GM12878 (cell line): Measurements from ENCODE around the gene ASCC2.

Experiments used
- CBX5 ChIP-seq: sonication (generic); IDR thresholded peaks from 2 replicates; pipeline ENCODE4 v1.6.1; 2016; ENCODE audit warnings: low read depth, moderate library complexity, mild to moderate bottlenecking, inconsistent platforms
- CEBPB ChIP-seq, 2 experiments: fragments of 150-350 bp in 1 of 2; IDR thresholded peaks; 2 replicates each; pipeline ENCODE4 v1.6.1; 2012 to 2014; ENCODE audit warnings: low read depth in 2 of 2, low read length in 2 of 2, borderline replicate concordance in 1 of 2, inconsistent platforms in 1 of 2
- ETV6 ChIP-seq, 2 experiments: fragments of 450-650 bp in 1 of 2; IDR thresholded peaks in 1 of 2; conservative IDR thresholded peaks in 1 of 2; 2 replicates each; pipeline ENCODE4 v1.6.1; 2014; ENCODE audit warnings: antibody characterized with exemption in 1 of 2, borderline replicate concordance in 1 of 2, low read depth in 1 of 2, mild to moderate bottlenecking in 1 of 2, moderate library complexity in 1 of 2
- EZH2 ChIP-seq: IDR thresholded peaks from 2 replicates; pipeline ENCODE4 v1.6.1; 2012; ENCODE audit warnings: low read depth, mild to moderate bottlenecking, control low read depth, inconsistent platforms, low read length, borderline replicate concordance; ENCODE audit not compliant: control insufficient read depth
- FOS ChIP-seq: IDR thresholded peaks from 3 replicates; pipeline ENCODE4 v1.6.1; 2011; ENCODE audit warnings: borderline replicate concordance; ENCODE audit not compliant: insufficient read length; ENCODE audit errors: extremely low read depth
- GABPA ChIP-seq: IDR thresholded peaks from 2 replicates; pipeline ENCODE4 v1.6.1; 2014; ENCODE audit warnings: antibody characterized with exemption, low read depth, mild to moderate bottlenecking, inconsistent platforms
- HDAC6 ChIP-seq: fragments of 200-600 bp; sonication (generic); IDR thresholded peaks from one replicate; pipeline ENCODE4 v1.8.0; 2017; ENCODE audit warnings: antibody characterized with exemption; ENCODE audit not compliant: unreplicated experiment
- POLR2A ChIP-seq: IDR thresholded peaks from 2 replicates; pipeline ENCODE4 v1.6.1; 2011; ENCODE audit warnings: low read depth, mild to moderate bottlenecking, low read length
- SIX5 ChIP-seq: IDR thresholded peaks from 2 replicates; pipeline ENCODE4 v1.6.1; 2011; ENCODE audit warnings: mild to moderate bottlenecking, low read depth, low read length, moderate library complexity; ENCODE audit not compliant: severe bottlenecking
- SP1 ChIP-seq: IDR thresholded peaks from one replicate; pipeline ENCODE4 v1.6.1; 2011; ENCODE audit warnings: low read depth, low read length
- TAF1 ChIP-seq: IDR thresholded peaks from 2 replicates; pipeline ENCODE4 v1.6.1; 2011; ENCODE audit warnings: mild to moderate bottlenecking, low read depth, low read length, borderline replicate concordance
- ZNF274 ChIP-seq: IDR thresholded peaks from one replicate; pipeline ENCODE4 v1.8.0; 2011; ENCODE audit not compliant: insufficient read length, insufficient read depth
- TF ChIP-seq, protein P1 (sequence below), 3 experiments: IDR thresholded peaks in 2 of 3; conservative IDR thresholded peaks in 1 of 3; 2 replicates each; pipeline ENCODE4 v1.5.1; 2011; ENCODE audit warnings: low read depth in 3 of 3, low read length in 3 of 3, mild to moderate bottlenecking in 3 of 3, control low read depth in 2 of 3, moderate library complexity in 2 of 3, inconsistent platforms in 1 of 3, mixed read lengths in 1 of 3; ENCODE audit not compliant: control insufficient read depth in 2 of 3, insufficient read depth in 1 of 3; ENCODE audit errors: extremely low read depth in 1 of 3
- TF ChIP-seq, protein P2 (sequence below): IDR thresholded peaks from 2 replicates; pipeline ENCODE4 v1.6.1; 2012; ENCODE audit warnings: mild to moderate bottlenecking, low read depth, low read length

- TF ChIP-seq SIX5 = no peak
- no peak for TF ChIP-seq FOS
- no peak for TF ChIP-seq HDAC6
- TF ChIP-seq CBX5 = no peak
- TF ChIP-seq POLR2A = no peak
- TF ChIP-seq SP1 = no peak
- TF ChIP-seq TAF1 = no peak
- TF ChIP-seq, protein P1, sequence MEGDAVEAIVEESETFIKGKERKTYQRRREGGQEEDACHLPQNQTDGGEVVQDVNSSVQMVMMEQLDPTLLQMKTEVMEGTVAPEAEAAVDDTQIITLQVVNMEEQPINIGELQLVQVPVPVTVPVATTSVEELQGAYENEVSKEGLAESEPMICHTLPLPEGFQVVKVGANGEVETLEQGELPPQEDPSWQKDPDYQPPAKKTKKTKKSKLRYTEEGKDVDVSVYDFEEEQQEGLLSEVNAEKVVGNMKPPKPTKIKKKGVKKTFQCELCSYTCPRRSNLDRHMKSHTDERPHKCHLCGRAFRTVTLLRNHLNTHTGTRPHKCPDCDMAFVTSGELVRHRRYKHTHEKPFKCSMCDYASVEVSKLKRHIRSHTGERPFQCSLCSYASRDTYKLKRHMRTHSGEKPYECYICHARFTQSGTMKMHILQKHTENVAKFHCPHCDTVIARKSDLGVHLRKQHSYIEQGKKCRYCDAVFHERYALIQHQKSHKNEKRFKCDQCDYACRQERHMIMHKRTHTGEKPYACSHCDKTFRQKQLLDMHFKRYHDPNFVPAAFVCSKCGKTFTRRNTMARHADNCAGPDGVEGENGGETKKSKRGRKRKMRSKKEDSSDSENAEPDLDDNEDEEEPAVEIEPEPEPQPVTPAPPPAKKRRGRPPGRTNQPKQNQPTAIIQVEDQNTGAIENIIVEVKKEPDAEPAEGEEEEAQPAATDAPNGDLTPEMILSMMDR (IDR thresholded peaks at IDR 0.05 in 2 of 3, conservative IDR thresholded peaks at IDR 0.05 in 1 of 3; ENCODE audit: control insufficient read depth in 2 of 3, extremely low read depth in 1 of 3, insufficient read depth in 1 of 3, low read depth in 3 of 3, low read length in 3 of 3) = no peak
- TF ChIP-seq, protein P2, sequence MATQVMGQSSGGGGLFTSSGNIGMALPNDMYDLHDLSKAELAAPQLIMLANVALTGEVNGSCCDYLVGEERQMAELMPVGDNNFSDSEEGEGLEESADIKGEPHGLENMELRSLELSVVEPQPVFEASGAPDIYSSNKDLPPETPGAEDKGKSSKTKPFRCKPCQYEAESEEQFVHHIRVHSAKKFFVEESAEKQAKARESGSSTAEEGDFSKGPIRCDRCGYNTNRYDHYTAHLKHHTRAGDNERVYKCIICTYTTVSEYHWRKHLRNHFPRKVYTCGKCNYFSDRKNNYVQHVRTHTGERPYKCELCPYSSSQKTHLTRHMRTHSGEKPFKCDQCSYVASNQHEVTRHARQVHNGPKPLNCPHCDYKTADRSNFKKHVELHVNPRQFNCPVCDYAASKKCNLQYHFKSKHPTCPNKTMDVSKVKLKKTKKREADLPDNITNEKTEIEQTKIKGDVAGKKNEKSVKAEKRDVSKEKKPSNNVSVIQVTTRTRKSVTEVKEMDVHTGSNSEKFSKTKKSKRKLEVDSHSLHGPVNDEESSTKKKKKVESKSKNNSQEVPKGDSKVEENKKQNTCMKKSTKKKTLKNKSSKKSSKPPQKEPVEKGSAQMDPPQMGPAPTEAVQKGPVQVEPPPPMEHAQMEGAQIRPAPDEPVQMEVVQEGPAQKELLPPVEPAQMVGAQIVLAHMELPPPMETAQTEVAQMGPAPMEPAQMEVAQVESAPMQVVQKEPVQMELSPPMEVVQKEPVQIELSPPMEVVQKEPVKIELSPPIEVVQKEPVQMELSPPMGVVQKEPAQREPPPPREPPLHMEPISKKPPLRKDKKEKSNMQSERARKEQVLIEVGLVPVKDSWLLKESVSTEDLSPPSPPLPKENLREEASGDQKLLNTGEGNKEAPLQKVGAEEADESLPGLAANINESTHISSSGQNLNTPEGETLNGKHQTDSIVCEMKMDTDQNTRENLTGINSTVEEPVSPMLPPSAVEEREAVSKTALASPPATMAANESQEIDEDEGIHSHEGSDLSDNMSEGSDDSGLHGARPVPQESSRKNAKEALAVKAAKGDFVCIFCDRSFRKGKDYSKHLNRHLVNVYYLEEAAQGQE = no peak
- no peak for TF ChIP-seq GABPA
- no peak for TF ChIP-seq CEBPB (IDR thresholded peaks at IDR 0.05; ENCODE audit: borderline replicate concordance in 1 of 2, low read depth in 2 of 2, low read length in 2 of 2)
- no peak for TF ChIP-seq EZH2
- TF ChIP-seq ETV6 (conservative IDR thresholded peaks at IDR 0.05 in 1 of 2, IDR thresholded peaks at IDR 0.05 in 1 of 2; ENCODE audit: borderline replicate concordance in 1 of 2, low read depth in 1 of 2) = no peak
- no peak for TF ChIP-seq ZNF274
These were observed 6.1 kb downstream of the ASCC2 start for GRCh38 chr22:29831958-29832357.
